Stimulated activated CD4-positive, alpha-beta T cell treated with anti-CD3 and anti-CD28 coated beads, Interleukin-12 subunit alpha, Interleukin-12 subunit beta, amount 100 ng/mL, for 48 hours (primary cell): ENCODE results near the gene TNC.
"Not testable (repeated sequence)": the region's sequence is repeated elsewhere in the genome, so short reads cannot be mapped to it uniquely, and the experiment has no call there.

ENCODE experiments used
- DNase-seq, 3 donors: peaks; one replicate each; pipeline ENCODE4 v3.0.0-alpha.2; 2020; ENCODE audit warnings: low read depth in 2 of 3, low spot score in 1 of 3

TNC gene

GRCh38 chr9:115135821-115136778 is 18.1 kb upstream of the TNC start:
- DNase-seq, result no peak

GRCh38 chr9:115134941-115135340 is 17.0 kb upstream of the TNC start:
- DNase-seq, result no peak

- no peak for DNase-seq
Observed at GRCh38 chr9:115133649-115134048, 15.7 kb upstream of the TNC start.

- DNase-seq, result no peak
Observed at GRCh38 chr9:115132648-115133047, 14.7 kb upstream of the TNC start.

- no peak for DNase-seq
Observed at GRCh38 chr9:115130176-115130575, 12.2 kb upstream of the TNC start.

- not testable (repeated sequence) for DNase-seq
Observed at GRCh38 chr9:115128726-115129125, 10.8 kb upstream of the TNC start.

- no peak for DNase-seq
Observed at GRCh38 chr9:115127191-115127817, 9.3 kb upstream of the TNC start.

- no peak for DNase-seq
Observed at GRCh38 chr9:115126404-115126803, 8.4 kb upstream of the TNC start.

- DNase-seq, result no peak
Observed at GRCh38 chr9:115122937-115123336, 5.0 kb upstream of the TNC start.

- no peak for DNase-seq
Observed at GRCh38 chr9:115121181-115121580, 3.2 kb upstream of the TNC start.

GRCh38 chr9:115118879-115119218 is 892 bp upstream of the TNC start:
- DNase-seq, result no peak

GRCh38 chr9:115116421-115117284 is 1.3 kb downstream of the TNC start:
- no peak for DNase-seq

GRCh38 chr9:115115924-115116323 is 2.0 kb downstream of the TNC start:
- no peak for DNase-seq

GRCh38 chr9:115115117-115115880 is 2.7 kb downstream of the TNC start:
- DNase-seq, result no peak

GRCh38 chr9:115114546-115114945 is 3.4 kb downstream of the TNC start:
- DNase-seq, result no peak

GRCh38 chr9:115114084-115114483 is 3.9 kb downstream of the TNC start:
- no peak for DNase-seq

GRCh38 chr9:115111874-115112273 is 6.1 kb downstream of the TNC start:
- no peak for DNase-seq

GRCh38 chr9:115109486-115109885 is 8.5 kb downstream of the TNC start:
- DNase-seq, result no peak

GRCh38 chr9:115107701-115108100 is 10.3 kb downstream of the TNC start:
- DNase-seq, result no peak

GRCh38 chr9:115106642-115107041 is 11.3 kb downstream of the TNC start:
- DNase-seq, result no peak

- DNase-seq, result no peak
Observed at GRCh38 chr9:115106001-115106400, 12.0 kb downstream of the TNC start.
